Osteoblast (primary cell): ENCODE measurements around the gene SEPTIN5. TPM values are rescaled to one million over a fixed set of nuclear protein-coding genes. Genes with fewer than 3 reads are reported as not detected.

Source experiments
- DNase-seq: peaks from one replicate; pipeline ENCODE4 v3.0.0; 2011; ENCODE audit warnings: low spot score, mixed read lengths; ENCODE audit not compliant: insufficient read length; ENCODE audit errors: missing footprints
- H2AFZ ChIP-seq: 2 replicates; pipeline ENCODE4 v1.6.0; 2011; ENCODE audit warnings: mild to moderate bottlenecking, low read length
- H3K27ac ChIP-seq: 2 replicates; pipeline ENCODE4 v1.5.1; 2011; ENCODE audit warnings: mild to moderate bottlenecking, low read depth, low read length, moderate library complexity
- H3K27me3 ChIP-seq: 2 replicates; pipeline ENCODE4 v1.6.0; 2012; ENCODE audit warnings: mild to moderate bottlenecking, control low read depth, inconsistent platforms, low read length, moderate library complexity; ENCODE audit not compliant: insufficient read depth
- H3K36me3 ChIP-seq: 2 replicates; pipeline ENCODE4 v1.5.1; 2011; ENCODE audit warnings: mild to moderate bottlenecking, low read length, control low read depth, moderate library complexity; ENCODE audit not compliant: insufficient read depth
- H3K4me1 ChIP-seq: 2 replicates; pipeline ENCODE4 v1.5.1; 2011; ENCODE audit warnings: mild to moderate bottlenecking, low read length, control low read depth, moderate library complexity; ENCODE audit not compliant: insufficient read depth
- H3K4me2 ChIP-seq: 2 replicates; pipeline ENCODE4 v1.6.0; 2011; ENCODE audit warnings: mild to moderate bottlenecking, low read length; ENCODE audit not compliant: insufficient read depth
- H3K4me3 ChIP-seq: fragments of 200-600 bp; sonication (generic); 3 replicates; pipeline ENCODE4 v1.5.1; 2012; ENCODE audit warnings: mild to moderate bottlenecking, low read length, inconsistent platforms; ENCODE audit not compliant: insufficient read depth
- H3K79me2 ChIP-seq: 2 replicates; pipeline ENCODE4 v1.6.0; 2012; ENCODE audit warnings: mild to moderate bottlenecking, low read length, control low read depth, inconsistent platforms; ENCODE audit not compliant: insufficient read depth
- H3K9me3 ChIP-seq: 2 replicates; pipeline ENCODE4 v1.5.1; 2011; ENCODE audit warnings: low read depth, low read length, control low read depth
- H4K20me1 ChIP-seq: 2 replicates; pipeline ENCODE4 v1.6.0; 2012; ENCODE audit warnings: mild to moderate bottlenecking, low read length, control low read depth; ENCODE audit not compliant: insufficient read depth
- CTCF ChIP-seq: IDR thresholded peaks from 2 replicates; pipeline ENCODE4 v1.5.1; 2011; ENCODE audit warnings: mild to moderate bottlenecking, low read depth, low read length, moderate library complexity; ENCODE audit errors: extremely low read depth
- total RNA-seq: library from RNA; depleted of rRNA; stranded (reverse); fragments of >200 nt; gene quantifications from 2 replicates; pipeline ENCODE4 v1.2.3, GENCODE V29; 2012

The SEPTIN5 gene
- total RNA-seq, 1 donor, result 14.5 TPM

DNA sequence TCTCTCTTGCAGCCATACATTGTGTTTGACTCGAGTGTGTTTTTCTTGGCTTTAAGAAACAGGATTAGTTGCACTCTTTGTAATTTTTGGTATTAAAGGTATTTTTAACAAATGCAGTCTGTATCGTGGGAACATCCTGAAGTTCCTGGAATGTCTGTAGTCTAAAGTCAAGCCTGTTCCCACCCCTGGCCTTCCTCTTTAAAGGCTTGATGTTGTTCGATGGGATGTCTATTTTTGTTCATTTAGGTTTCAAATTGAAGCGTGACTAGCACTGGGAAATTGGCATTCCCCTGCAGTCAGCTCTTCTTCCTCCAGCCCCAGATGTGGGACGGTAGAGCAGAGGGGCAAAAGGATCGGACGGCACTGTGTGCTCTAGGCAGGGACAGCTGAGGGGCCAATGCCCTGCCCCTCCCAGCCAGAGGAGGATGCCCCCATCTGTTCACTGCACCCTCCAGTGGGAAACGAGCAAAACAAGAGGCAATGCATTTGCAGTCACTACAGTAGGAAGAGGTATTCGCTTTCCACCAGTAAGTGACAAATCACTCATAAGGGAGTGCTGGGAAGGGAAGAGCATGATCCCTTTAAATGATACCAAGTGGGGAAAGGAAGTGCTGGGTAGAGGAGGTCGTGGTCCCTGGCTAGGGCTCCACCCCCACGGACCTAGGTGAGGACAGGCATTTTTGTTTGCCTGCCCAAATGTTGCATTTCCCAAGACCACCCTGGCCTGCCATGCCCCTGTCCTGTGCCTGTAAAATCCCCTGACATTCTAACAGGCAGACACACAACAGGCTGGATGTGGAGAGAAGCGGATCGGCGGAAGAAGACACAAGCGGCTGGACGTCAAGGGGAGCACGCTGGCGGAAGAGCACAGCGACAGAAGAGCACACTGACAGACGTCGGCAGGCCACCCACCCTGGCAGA, 47.4 kb upstream of the SEPTIN5 start:
- peak; percentile 90 for DNase-seq
- peaks cover 2% of the 10 kb centered on the region for H3K9me3 ChIP-seq
- no peak overlapping the region for H2AFZ ChIP-seq
- peak overlapping the region; percentile 41 for H3K27ac ChIP-seq
- H3K4me2 ChIP-seq, result peak overlapping the region; percentile 37
- H4K20me1 ChIP-seq, result peaks cover 2% of the 10 kb centered on the region
- TF ChIP-seq CTCF, result no peak
- peaks cover 2% of the 10 kb centered on the region for H3K27me3 ChIP-seq
- H3K4me3 ChIP-seq, result peak overlapping the region; percentile 6
- peaks cover 32% of the 10 kb centered on the region for H3K4me1 ChIP-seq
- H3K36me3 ChIP-seq, result no peaks in the 10 kb centered on the region
- no peaks in the 10 kb centered on the region for H3K79me2 ChIP-seq

DNA sequence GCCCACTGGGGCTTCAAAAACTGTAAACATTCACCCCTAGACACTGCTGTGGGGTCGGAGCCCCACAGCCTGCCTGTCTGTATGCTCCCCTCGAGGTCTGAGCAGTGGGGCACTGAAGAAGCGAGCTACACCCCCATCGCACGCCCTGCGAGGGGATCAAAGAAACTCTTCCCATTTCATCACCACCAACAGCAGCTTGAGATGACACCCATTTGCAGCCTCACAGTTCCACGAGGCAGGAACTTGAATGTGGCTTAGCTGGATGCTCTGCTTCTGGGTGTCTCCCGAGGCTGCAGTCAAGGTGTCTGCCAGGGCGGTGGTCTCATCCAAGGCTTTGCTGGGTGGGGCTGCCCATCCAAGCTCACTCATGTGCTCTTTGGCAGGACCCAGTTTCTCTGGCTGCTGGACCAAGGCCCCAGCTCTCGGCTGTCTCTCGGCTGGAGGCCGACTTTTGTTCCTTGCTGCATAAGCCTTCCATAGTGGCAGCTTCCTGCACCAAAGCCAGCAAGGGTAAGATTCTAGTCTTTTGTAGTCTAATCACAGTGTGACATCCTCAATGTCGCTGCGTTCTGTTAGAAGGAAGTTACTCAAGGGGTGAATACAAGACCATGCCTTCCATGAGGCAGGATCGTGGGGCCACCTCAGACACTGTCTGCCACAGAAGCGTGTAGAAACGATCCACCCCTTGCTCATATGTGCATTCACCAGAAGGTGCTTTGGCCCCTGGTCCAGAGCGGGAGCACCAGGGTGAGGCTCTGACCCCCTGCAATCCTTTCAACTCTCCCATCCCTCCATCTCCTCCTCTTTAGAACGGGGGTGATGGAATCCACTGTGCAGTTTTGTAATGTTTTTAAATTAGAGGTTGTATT, 46.2 kb upstream of the SEPTIN5 start:
- Histone ChIP-seq H3K27me3 (peaks cover 5% of the 10 kb centered on the region), H2AFZ (no peak overlapping the region), H3K4me3 (no peak overlapping the region), H3K27ac (no peak overlapping the region), H3K4me2 (no peak overlapping the region), H3K4me1 (peaks cover 30% of the 10 kb centered on the region), H4K20me1 (peaks cover 2% of the 10 kb centered on the region), H3K36me3 (no peaks in the 10 kb centered on the region), H3K9me3 (peaks cover 3% of the 10 kb centered on the region), H3K79me2 (no peaks in the 10 kb centered on the region)
- DNase-seq, result no peak
- no peak for TF ChIP-seq CTCF

DNA sequence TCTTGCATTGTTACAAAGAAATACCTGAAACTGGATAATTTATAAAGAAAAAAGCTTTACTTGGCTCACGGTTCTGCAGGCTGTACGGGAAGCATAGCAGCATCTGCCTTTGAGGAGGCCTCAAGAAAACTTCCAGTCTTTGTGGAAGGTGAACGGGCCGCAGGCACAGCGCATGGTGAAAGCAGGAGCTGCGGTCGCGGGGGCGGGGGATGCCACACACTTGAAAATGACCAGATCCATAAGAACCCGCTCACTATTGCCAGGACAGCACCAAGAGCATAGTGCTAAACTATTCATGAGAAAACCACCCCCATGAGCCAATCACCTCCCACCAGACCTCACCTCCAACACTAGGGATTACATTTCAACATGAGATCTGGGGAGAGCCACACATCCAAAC, 45.6 kb upstream of the SEPTIN5 start:
- no peaks in the 10 kb centered on the region for H4K20me1 ChIP-seq
- TF ChIP-seq CTCF, result no peak
- H3K36me3 ChIP-seq, result no peaks in the 10 kb centered on the region
- H3K27ac ChIP-seq, result no peak overlapping the region
- no peak overlapping the region for H3K4me2 ChIP-seq
- peaks cover 5% of the 10 kb centered on the region for H3K27me3 ChIP-seq
- no peaks in the 10 kb centered on the region for H3K79me2 ChIP-seq
- H3K4me1 ChIP-seq, result peaks cover 24% of the 10 kb centered on the region
- no peak overlapping the region for H3K4me3 ChIP-seq
- no peak overlapping the region for H2AFZ ChIP-seq
- no peak for DNase-seq
- H3K9me3 ChIP-seq, result peaks cover 3% of the 10 kb centered on the region

DNA sequence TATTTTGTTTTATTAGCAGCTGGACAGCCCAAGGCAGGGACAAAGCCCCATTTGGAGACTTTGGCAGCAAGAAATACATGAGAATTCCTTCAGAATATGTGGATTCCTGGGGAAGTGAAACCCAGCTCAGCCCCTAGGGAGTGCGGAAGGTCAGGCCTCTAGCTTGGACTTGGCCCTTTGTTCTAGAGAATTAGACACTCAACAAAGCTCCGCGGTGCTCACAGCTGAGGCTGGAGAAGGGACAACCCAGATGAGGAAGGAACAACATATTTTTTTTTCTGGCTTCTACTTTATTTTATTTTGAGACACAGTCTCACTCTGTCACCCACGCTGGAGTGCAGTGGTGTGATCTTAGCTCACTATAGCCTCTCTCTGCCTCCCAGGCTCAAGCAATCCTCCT, 44.7 kb upstream of the SEPTIN5 start:
- Histone ChIP-seq H3K4me2 (no peak overlapping the region), H3K9me3 (peaks cover 3% of the 10 kb centered on the region), H3K4me3 (no peak overlapping the region), H4K20me1 (no peaks in the 10 kb centered on the region), H3K4me1 (peaks cover 17% of the 10 kb centered on the region), H3K27me3 (peaks cover 5% of the 10 kb centered on the region), H2AFZ (no peak overlapping the region), H3K79me2 (no peaks in the 10 kb centered on the region), H3K36me3 (no peaks in the 10 kb centered on the region), H3K27ac (no peak overlapping the region)
- TF ChIP-seq CTCF, result no peak
- DNase-seq, result peak; percentile 75
